BLaER1 (cell line): ENCODE results near the gene BFSP2.

Experiments used
- H3K27ac ChIP-seq: shearing (Covaris generic); formaldehyde crosslinking; 2 replicates; pipeline ENCODE4 v1.8.1; 2022
- H3K27me3 ChIP-seq: shearing (Covaris generic); formaldehyde crosslinking; 2 replicates; pipeline ENCODE4 v1.8.1; 2022
- H3K36me3 ChIP-seq: shearing (Covaris generic); formaldehyde crosslinking; 2 replicates; pipeline ENCODE4 v1.8.1; 2022
- H3K4me1 ChIP-seq: shearing (Covaris generic); formaldehyde crosslinking; 2 replicates; pipeline ENCODE4 v1.8.1; 2022
- H3K4me2 ChIP-seq: shearing (Covaris generic); formaldehyde crosslinking; 2 replicates; pipeline ENCODE4 v1.8.1; 2022
- H3K4me3 ChIP-seq: shearing (Covaris generic); formaldehyde crosslinking; 2 replicates; pipeline ENCODE4 v1.8.1; 2022
- H3K9ac ChIP-seq: shearing (Covaris generic); formaldehyde crosslinking; 2 replicates; pipeline ENCODE4 v1.8.1; 2022
- H3K9me3 ChIP-seq: shearing (Covaris generic); formaldehyde crosslinking; 2 replicates; pipeline ENCODE4 v1.8.1; 2022
- H4K20me1 ChIP-seq: shearing (Covaris generic); formaldehyde crosslinking; 2 replicates; pipeline ENCODE4 v1.8.1; 2022
- Cebpa-rat ChIP-seq: shearing (Covaris generic); IDR thresholded peaks from 2 replicates; pipeline ENCODE4 v1.8.1; 2022

The BFSP2 gene

GRCh38 chr3:133368371-133369067, 31.3 kb upstream of the BFSP2 start:
- no peak for TF ChIP-seq Cebpa-rat
- no peak overlapping the region for H3K27ac ChIP-seq
- H4K20me1 ChIP-seq = no peaks in the 10 kb centered on the region
- H3K9ac ChIP-seq = no peak overlapping the region
- no peaks in the 10 kb centered on the region for H3K4me1 ChIP-seq
- no peaks in the 10 kb centered on the region for H3K27me3 ChIP-seq
- no peaks in the 10 kb centered on the region for H3K36me3 ChIP-seq
- no peak overlapping the region for H3K4me2 ChIP-seq
- H3K9me3 ChIP-seq = no peaks in the 10 kb centered on the region
- no peak overlapping the region for H3K4me3 ChIP-seq

- no peak overlapping the region for H3K27ac ChIP-seq
- no peaks in the 10 kb centered on the region for H3K4me1 ChIP-seq
- H3K4me3 ChIP-seq = no peak overlapping the region
- H3K36me3 ChIP-seq = no peaks in the 10 kb centered on the region
- no peaks in the 10 kb centered on the region for H4K20me1 ChIP-seq
- no peak overlapping the region for H3K9ac ChIP-seq
- H3K9me3 ChIP-seq = no peaks in the 10 kb centered on the region
- no peak overlapping the region for H3K4me2 ChIP-seq
- H3K27me3 ChIP-seq = no peaks in the 10 kb centered on the region
- TF ChIP-seq Cebpa-rat = no peak
Measured at GRCh38 chr3:133369068-133369440, 30.8 kb upstream of the BFSP2 start.

GRCh38 chr3:133371181-133371580, 28.7 kb upstream of the BFSP2 start:
- Histone ChIP-seq H3K9me3 (no peaks in the 10 kb centered on the region), H3K4me1 (peaks cover 6% of the 10 kb centered on the region), H3K9ac (no peak overlapping the region), H3K36me3 (no peaks in the 10 kb centered on the region), H3K4me2 (no peak overlapping the region), H3K27ac (no peak overlapping the region), H4K20me1 (no peaks in the 10 kb centered on the region), H3K4me3 (no peak overlapping the region), H3K27me3 (no peaks in the 10 kb centered on the region)
- no peak for TF ChIP-seq Cebpa-rat

GRCh38 chr3:133371676-133372075, 28.2 kb upstream of the BFSP2 start:
- no peak for TF ChIP-seq Cebpa-rat
- Histone ChIP-seq H3K4me3 (no peak overlapping the region), H3K9me3 (no peaks in the 10 kb centered on the region), H3K27ac (no peak overlapping the region), H3K9ac (no peak overlapping the region), H3K4me1 (peaks cover 6% of the 10 kb centered on the region), H4K20me1 (no peaks in the 10 kb centered on the region), H3K27me3 (no peaks in the 10 kb centered on the region), H3K36me3 (no peaks in the 10 kb centered on the region), H3K4me2 (no peak overlapping the region)

GRCh38 chr3:133374708-133375402, 25.0 kb upstream of the BFSP2 start:
- Histone ChIP-seq H3K9me3 (no peaks in the 10 kb centered on the region), H3K4me1 (peaks cover 6% of the 10 kb centered on the region), H3K36me3 (no peaks in the 10 kb centered on the region), H3K4me2 (peak overlapping the region; percentile 18; the same call in 1 of the 2 replicates), H3K4me3 (no peak overlapping the region), H3K9ac (no peak overlapping the region), H3K27ac (no peak overlapping the region), H4K20me1 (no peaks in the 10 kb centered on the region), H3K27me3 (no peaks in the 10 kb centered on the region)
- TF ChIP-seq Cebpa-rat = no peak

GRCh38 chr3:133375403-133375745, 24.5 kb upstream of the BFSP2 start:
- no peak for TF ChIP-seq Cebpa-rat
- Histone ChIP-seq H3K27ac (no peak overlapping the region), H3K9me3 (no peaks in the 10 kb centered on the region), H3K4me3 (no peak overlapping the region), H3K36me3 (no peaks in the 10 kb centered on the region), H4K20me1 (no peaks in the 10 kb centered on the region), H3K9ac (no peak overlapping the region), H3K4me1 (peaks cover 6% of the 10 kb centered on the region), H3K4me2 (no peak overlapping the region), H3K27me3 (no peaks in the 10 kb centered on the region)

- TF ChIP-seq Cebpa-rat = no peak
- Histone ChIP-seq H3K27ac (no peak overlapping the region), H3K27me3 (no peaks in the 10 kb centered on the region), H3K4me2 (no peak overlapping the region), H3K4me1 (peaks cover 6% of the 10 kb centered on the region), H3K4me3 (no peak overlapping the region), H4K20me1 (no peaks in the 10 kb centered on the region), H3K9ac (no peak overlapping the region), H3K36me3 (no peaks in the 10 kb centered on the region), H3K9me3 (no peaks in the 10 kb centered on the region)
Measured at GRCh38 chr3:133376810-133377209, 23.0 kb upstream of the BFSP2 start.

- peaks cover 6% of the 10 kb centered on the region for H3K4me1 ChIP-seq
- H3K4me3 ChIP-seq = no peak overlapping the region
- H3K27ac ChIP-seq = no peak overlapping the region
- H3K9me3 ChIP-seq = no peaks in the 10 kb centered on the region
- no peaks in the 10 kb centered on the region for H4K20me1 ChIP-seq
- no peak for TF ChIP-seq Cebpa-rat
- no peak overlapping the region for H3K9ac ChIP-seq
- H3K4me2 ChIP-seq = no peak overlapping the region
- no peaks in the 10 kb centered on the region for H3K27me3 ChIP-seq
- H3K36me3 ChIP-seq = no peaks in the 10 kb centered on the region
Measured at GRCh38 chr3:133377396-133377795, 22.5 kb upstream of the BFSP2 start.

- no peak overlapping the region for H3K4me3 ChIP-seq
- H3K27ac ChIP-seq = no peak overlapping the region
- no peak overlapping the region for H3K9ac ChIP-seq
Measured at GRCh38 chr3:133379926-133380325, 19.9 kb upstream of the BFSP2 start.

GRCh38 chr3:133380481-133381225, 19.2 kb upstream of the BFSP2 start:
- no peak overlapping the region for H3K27ac ChIP-seq
- H3K4me3 ChIP-seq = no peak overlapping the region
- TF ChIP-seq Cebpa-rat = no peak
- no peak overlapping the region for H3K9ac ChIP-seq
- peaks cover 1% of the 10 kb centered on the region; the same call in 1 of the 2 replicates for H3K4me1 ChIP-seq
- H3K9me3 ChIP-seq = no peaks in the 10 kb centered on the region
- H3K27me3 ChIP-seq = no peaks in the 10 kb centered on the region
- no peaks in the 10 kb centered on the region for H3K36me3 ChIP-seq
- no peak overlapping the region for H3K4me2 ChIP-seq
- no peaks in the 10 kb centered on the region for H4K20me1 ChIP-seq

More at GRCh38 chr3:133379926-133380325, 19.9 kb upstream of the BFSP2 start:
- Histone ChIP-seq H3K9me3 (no peaks in the 10 kb centered on the region), H4K20me1 (no peaks in the 10 kb centered on the region), H3K27me3 (no peaks in the 10 kb centered on the region), H3K36me3 (no peaks in the 10 kb centered on the region), H3K4me1 (peaks cover 2% of the 10 kb centered on the region), H3K4me2 (no peak overlapping the region)
- no peak for TF ChIP-seq Cebpa-rat
